Measurements from ENCODE around the gene PTPA.

PTPA gene

DNA sequence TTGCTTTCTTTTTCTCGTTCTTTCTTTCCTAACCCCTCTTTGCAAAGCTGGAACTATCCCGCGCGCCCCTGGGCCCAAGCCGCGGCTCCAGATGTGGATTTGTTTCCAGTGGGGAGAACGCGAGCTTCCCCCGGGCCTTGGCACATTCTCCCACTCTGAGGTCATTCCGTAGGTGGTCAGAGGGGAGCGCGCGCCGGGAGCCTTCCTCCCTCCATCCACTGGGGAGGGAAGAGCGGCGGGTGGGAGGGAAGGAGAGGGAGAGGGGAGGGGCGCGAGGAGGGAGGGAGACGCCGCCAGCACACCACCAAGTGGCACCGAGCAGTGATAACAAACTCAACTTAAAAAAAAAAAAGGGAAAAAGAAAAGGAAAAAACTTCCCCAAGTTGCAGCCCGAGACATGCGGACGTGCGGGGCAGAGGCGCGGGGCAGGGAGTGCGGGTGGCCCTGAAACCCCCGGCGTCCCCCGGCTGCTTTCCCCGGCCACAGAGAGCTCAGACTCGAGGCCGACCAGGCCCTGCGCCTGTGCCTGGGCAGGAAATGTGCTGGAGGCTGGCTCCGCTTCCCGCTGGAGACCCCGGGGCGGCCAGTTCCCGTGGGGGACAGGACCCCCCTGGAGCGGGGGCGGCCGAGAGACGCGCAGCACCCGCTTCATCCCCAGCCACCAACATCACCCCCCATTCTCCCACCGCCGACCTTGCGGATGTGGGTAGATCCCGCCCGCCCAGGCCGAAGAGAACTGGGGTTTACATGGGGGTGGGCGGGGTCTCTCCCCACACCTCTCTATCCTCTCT lies 63.7 kb downstream of the PTPA start (continued):
- TF ChIP-seq, protein P1, sequence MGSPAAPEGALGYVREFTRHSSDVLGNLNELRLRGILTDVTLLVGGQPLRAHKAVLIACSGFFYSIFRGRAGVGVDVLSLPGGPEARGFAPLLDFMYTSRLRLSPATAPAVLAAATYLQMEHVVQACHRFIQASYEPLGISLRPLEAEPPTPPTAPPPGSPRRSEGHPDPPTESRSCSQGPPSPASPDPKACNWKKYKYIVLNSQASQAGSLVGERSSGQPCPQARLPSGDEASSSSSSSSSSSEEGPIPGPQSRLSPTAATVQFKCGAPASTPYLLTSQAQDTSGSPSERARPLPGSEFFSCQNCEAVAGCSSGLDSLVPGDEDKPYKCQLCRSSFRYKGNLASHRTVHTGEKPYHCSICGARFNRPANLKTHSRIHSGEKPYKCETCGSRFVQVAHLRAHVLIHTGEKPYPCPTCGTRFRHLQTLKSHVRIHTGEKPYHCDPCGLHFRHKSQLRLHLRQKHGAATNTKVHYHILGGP (tag by site-specific recombination; IDR thresholded peaks at IDR 0.05), result no peak
- TF ChIP-seq, protein P2, sequence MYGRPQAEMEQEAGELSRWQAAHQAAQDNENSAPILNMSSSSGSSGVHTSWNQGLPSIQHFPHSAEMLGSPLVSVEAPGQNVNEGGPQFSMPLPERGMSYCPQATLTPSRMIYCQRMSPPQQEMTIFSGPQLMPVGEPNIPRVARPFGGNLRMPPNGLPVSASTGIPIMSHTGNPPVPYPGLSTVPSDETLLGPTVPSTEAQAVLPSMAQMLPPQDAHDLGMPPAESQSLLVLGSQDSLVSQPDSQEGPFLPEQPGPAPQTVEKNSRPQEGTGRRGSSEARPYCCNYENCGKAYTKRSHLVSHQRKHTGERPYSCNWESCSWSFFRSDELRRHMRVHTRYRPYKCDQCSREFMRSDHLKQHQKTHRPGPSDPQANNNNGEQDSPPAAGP (tag by site-specific recombination; IDR thresholded peaks at IDR 0.05), result 0 out of 2 replicates have a peak, but pooled peaks have one; percentile 55
- TF ChIP-seq ZNF76 (tag by site-specific recombination; IDR thresholded peaks at IDR 0.05; ENCODE audit: borderline replicate concordance, low read depth) (no peak; the same call in 1 of the 2 replicates), TRIM28 (IDR thresholded peaks at IDR 0.05; ENCODE audit: borderline replicate concordance, low read length) (no peak), ZNF423 (tag by site-specific recombination; IDR thresholded peaks at IDR 0.05) (peak; percentile 88), ZBTB7A (tag by site-specific recombination; IDR thresholded peaks at IDR 0.05; ENCODE audit: low read depth) (peak; percentile 75; the same call in 1 of the 2 replicates), PRDM1 (tag by site-specific recombination; IDR thresholded peaks at IDR 0.05) (peak; percentile 44), ZBTB21 (tag by site-specific recombination; IDR thresholded peaks at IDR 0.05) (0 out of 2 replicates have a peak, but pooled peaks have one; percentile 54), KLF16 (tag by site-specific recombination; IDR thresholded peaks at IDR 0.05) (peak; percentile 74), ZNF114 (tag by site-specific recombination; IDR thresholded peaks at IDR 0.05) (no peak), OVOL3 (tag by site-specific recombination; IDR thresholded peaks at IDR 0.05) (no peak), KLF8 (tag by site-specific recombination; IDR thresholded peaks at IDR 0.05) (peak; percentile 75), ZSCAN23 (tag by site-specific recombination; IDR thresholded peaks at IDR 0.05) (no peak), SCRT2 (tag by site-specific recombination; IDR thresholded peaks at IDR 0.05) (no peak), ZNF184 (tag by site-specific recombination; IDR thresholded peaks at IDR 0.05) (no peak), ZNF610 (tag by site-specific recombination; IDR thresholded peaks at IDR 0.05; ENCODE audit: borderline replicate concordance) (peak; percentile 83; the same call in 1 of the 2 replicates), ZNF366 (tag by site-specific recombination; conservative IDR thresholded peaks at IDR 0.05) (peak; percentile 98), ZNF561 (tag by site-specific recombination; IDR thresholded peaks at IDR 0.05; ENCODE audit: borderline replicate concordance) (no peak), KLF10 (tag by site-specific recombination; IDR thresholded peaks at IDR 0.05) (0 out of 2 replicates have a peak, but pooled peaks have one; percentile 11)
- TF ChIP-seq, protein P3, sequence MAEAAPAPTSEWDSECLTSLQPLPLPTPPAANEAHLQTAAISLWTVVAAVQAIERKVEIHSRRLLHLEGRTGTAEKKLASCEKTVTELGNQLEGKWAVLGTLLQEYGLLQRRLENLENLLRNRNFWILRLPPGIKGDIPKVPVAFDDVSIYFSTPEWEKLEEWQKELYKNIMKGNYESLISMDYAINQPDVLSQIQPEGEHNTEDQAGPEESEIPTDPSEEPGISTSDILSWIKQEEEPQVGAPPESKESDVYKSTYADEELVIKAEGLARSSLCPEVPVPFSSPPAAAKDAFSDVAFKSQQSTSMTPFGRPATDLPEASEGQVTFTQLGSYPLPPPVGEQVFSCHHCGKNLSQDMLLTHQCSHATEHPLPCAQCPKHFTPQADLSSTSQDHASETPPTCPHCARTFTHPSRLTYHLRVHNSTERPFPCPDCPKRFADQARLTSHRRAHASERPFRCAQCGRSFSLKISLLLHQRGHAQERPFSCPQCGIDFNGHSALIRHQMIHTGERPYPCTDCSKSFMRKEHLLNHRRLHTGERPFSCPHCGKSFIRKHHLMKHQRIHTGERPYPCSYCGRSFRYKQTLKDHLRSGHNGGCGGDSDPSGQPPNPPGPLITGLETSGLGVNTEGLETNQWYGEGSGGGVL (tag by site-specific recombination; IDR thresholded peaks at IDR 0.05), result peak; percentile 99
- TF ChIP-seq, protein P4, sequence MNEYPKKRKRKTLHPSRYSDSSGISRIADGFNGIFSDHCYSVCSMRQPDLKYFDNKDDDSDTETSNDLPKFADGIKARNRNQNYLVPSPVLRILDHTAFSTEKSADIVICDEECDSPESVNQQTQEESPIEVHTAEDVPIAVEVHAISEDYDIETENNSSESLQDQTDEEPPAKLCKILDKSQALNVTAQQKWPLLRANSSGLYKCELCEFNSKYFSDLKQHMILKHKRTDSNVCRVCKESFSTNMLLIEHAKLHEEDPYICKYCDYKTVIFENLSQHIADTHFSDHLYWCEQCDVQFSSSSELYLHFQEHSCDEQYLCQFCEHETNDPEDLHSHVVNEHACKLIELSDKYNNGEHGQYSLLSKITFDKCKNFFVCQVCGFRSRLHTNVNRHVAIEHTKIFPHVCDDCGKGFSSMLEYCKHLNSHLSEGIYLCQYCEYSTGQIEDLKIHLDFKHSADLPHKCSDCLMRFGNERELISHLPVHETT (tag by site-specific recombination; IDR thresholded peaks at IDR 0.05), result peak; percentile 47
- TF ChIP-seq, protein P5, sequence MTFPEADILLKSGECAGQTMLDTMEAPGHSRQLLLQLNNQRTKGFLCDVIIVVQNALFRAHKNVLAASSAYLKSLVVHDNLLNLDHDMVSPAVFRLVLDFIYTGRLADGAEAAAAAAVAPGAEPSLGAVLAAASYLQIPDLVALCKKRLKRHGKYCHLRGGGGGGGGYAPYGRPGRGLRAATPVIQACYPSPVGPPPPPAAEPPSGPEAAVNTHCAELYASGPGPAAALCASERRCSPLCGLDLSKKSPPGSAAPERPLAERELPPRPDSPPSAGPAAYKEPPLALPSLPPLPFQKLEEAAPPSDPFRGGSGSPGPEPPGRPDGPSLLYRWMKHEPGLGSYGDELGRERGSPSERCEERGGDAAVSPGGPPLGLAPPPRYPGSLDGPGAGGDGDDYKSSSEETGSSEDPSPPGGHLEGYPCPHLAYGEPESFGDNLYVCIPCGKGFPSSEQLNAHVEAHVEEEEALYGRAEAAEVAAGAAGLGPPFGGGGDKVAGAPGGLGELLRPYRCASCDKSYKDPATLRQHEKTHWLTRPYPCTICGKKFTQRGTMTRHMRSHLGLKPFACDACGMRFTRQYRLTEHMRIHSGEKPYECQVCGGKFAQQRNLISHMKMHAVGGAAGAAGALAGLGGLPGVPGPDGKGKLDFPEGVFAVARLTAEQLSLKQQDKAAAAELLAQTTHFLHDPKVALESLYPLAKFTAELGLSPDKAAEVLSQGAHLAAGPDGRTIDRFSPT (tag by site-specific recombination; IDR thresholded peaks at IDR 0.05), result peak; percentile 54
- TF ChIP-seq, protein P6, sequence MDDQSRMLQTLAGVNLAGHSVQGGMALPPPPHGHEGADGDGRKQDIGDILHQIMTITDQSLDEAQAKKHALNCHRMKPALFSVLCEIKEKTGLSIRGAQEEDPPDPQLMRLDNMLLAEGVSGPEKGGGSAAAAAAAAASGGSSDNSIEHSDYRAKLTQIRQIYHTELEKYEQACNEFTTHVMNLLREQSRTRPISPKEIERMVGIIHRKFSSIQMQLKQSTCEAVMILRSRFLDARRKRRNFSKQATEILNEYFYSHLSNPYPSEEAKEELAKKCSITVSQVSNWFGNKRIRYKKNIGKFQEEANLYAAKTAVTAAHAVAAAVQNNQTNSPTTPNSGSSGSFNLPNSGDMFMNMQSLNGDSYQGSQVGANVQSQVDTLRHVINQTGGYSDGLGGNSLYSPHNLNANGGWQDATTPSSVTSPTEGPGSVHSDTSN (CRISPR knock-in tag; IDR thresholded peaks at IDR 0.05), result no peak
- TF ChIP-seq, protein P7, sequence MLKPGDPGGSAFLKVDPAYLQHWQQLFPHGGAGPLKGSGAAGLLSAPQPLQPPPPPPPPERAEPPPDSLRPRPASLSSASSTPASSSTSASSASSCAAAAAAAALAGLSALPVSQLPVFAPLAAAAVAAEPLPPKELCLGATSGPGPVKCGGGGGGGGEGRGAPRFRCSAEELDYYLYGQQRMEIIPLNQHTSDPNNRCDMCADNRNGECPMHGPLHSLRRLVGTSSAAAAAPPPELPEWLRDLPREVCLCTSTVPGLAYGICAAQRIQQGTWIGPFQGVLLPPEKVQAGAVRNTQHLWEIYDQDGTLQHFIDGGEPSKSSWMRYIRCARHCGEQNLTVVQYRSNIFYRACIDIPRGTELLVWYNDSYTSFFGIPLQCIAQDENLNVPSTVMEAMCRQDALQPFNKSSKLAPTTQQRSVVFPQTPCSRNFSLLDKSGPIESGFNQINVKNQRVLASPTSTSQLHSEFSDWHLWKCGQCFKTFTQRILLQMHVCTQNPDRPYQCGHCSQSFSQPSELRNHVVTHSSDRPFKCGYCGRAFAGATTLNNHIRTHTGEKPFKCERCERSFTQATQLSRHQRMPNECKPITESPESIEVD (tag by site-specific recombination; IDR thresholded peaks at IDR 0.05), result no peak

Data from HEK293 (cell line).